Measurements from ENCODE around the gene PPFIA1. TPM values are rescaled to one million over a fixed set of nuclear protein-coding genes. Genes with fewer than 3 reads are reported as not detected.

PPFIA1 gene
- polyA plus RNA-seq, 3 donors: 44.2 to 58.5 (median 48.2) TPM

- no peak for DNase-seq (ENCODE audit: extremely low read depth in 1 of 11, low read depth in 9 of 11, low spot score in 4 of 11)
These were observed 161.1 kb downstream of the PPFIA1 start for GRCh38 chr11:70431611-70432010.

GRCh38 chr11:70432065-70432464, 161.6 kb downstream of the PPFIA1 start:
- no peak for DNase-seq (ENCODE audit: extremely low read depth in 1 of 11, low read depth in 9 of 11, low spot score in 4 of 11)

GRCh38 chr11:70432580-70432979, 162.1 kb downstream of the PPFIA1 start:
- DNase-seq (ENCODE audit: extremely low read depth in 1 of 11, low read depth in 9 of 11, low spot score in 4 of 11): no peak

GRCh38 chr11:70433038-70433437, 162.5 kb downstream of the PPFIA1 start:
- no peak for DNase-seq (ENCODE audit: extremely low read depth in 1 of 11, low read depth in 9 of 11, low spot score in 4 of 11)

- DNase-seq (ENCODE audit: extremely low read depth in 1 of 11, low read depth in 9 of 11, low spot score in 4 of 11): no peak
These were observed 163.0 kb downstream of the PPFIA1 start for GRCh38 chr11:70433526-70433925.

Other genes starting within 250 kb of the PPFIA1 start
- 10 to 100 TPM; 13.3 to 17.3 (median 16.7) TPM for gene ANO1, start 192.4 kb upstream of the PPFIA1 start, polyA plus RNA-seq (ENCODE audit: insufficient read length in 3 of 3)
- 10 to 100 TPM; 14.8 to 22.5 (median 18.6) TPM for gene FADD, start 67.4 kb upstream of the PPFIA1 start, polyA plus RNA-seq (ENCODE audit: insufficient read length in 3 of 3)
- 100 to 1,000 TPM; 174 to 238 (median 175) TPM for gene CTTN, start 127.8 kb downstream of the PPFIA1 start, polyA plus RNA-seq (ENCODE audit: insufficient read length in 3 of 3)